SU-DHL-6 (cell line): Measurements from ENCODE around the gene VSIG10L.

ENCODE experiments used
- CTCF ChIP-seq: fragments of 200-600 bp; sonication (generic); IDR thresholded peaks from one replicate; pipeline ENCODE4 v1.5.1; 2017; ENCODE audit warnings: antibody characterized with exemption, mild to moderate bottlenecking, low read length, moderate library complexity; ENCODE audit not compliant: insufficient read depth, poor library complexity, severe bottlenecking
- EZH2phosphoT487 ChIP-seq: fragments of 200-600 bp; sonication (generic), shearing (Covaris generic); conservative IDR thresholded peaks from 2 replicates; pipeline ENCODE4 v1.6.1; 2018; ENCODE audit warnings: mild to moderate bottlenecking, antibody characterized with exemption, low read length, moderate library complexity, mixed read lengths

GRCh38 chr19:51325161-51325976, 16.6 kb downstream of the VSIG10L start:
- TF ChIP-seq CTCF (no peak), EZH2phosphoT487 (no peak)
